NOMO-1 treated with DMSO at 0.1 percent for 48 hours (cell line): Measurements from ENCODE around the gene SLC26A9.
A peak's percentile ranks its signal among the peaks of the same experiment; 100 is the strongest.

Experiments
- DNase-seq: peaks from one replicate; lab custom pipeline; 2025; ENCODE audit not compliant: unreplicated experiment; lab: John Stamatoyannopoulos, UW

SLC26A9 gene

GRCh38 chr1:205974712-205975111 is 31.5 kb upstream of the SLC26A9 start:
- no peak for DNase-seq

GRCh38 chr1:205973377-205974232 is 30.3 kb upstream of the SLC26A9 start:
- no peak for DNase-seq

- DNase-seq: no peak
These were observed 29.4 kb upstream of the SLC26A9 start for GRCh38 chr1:205972491-205973168.

GRCh38 chr1:205972081-205972480 is 28.8 kb upstream of the SLC26A9 start:
- no peak for DNase-seq

GRCh38 chr1:205971082-205971481 is 27.8 kb upstream of the SLC26A9 start:
- no peak for DNase-seq

GRCh38 chr1:205970486-205970885 is 27.2 kb upstream of the SLC26A9 start:
- no peak for DNase-seq

GRCh38 chr1:205969229-205969628 is 26.0 kb upstream of the SLC26A9 start:
- no peak for DNase-seq

- DNase-seq: no peak
These were observed 24.5 kb upstream of the SLC26A9 start for GRCh38 chr1:205967554-205968335.

GRCh38 chr1:205965036-205965884 is 22.0 kb upstream of the SLC26A9 start:
- no peak for DNase-seq

- DNase-seq: no peak
These were observed 20.3 kb upstream of the SLC26A9 start for GRCh38 chr1:205963352-205964155.

- DNase-seq: no peak
These were observed 19.6 kb upstream of the SLC26A9 start for GRCh38 chr1:205962821-205963221.

GRCh38 chr1:205961991-205962820 is 18.9 kb upstream of the SLC26A9 start:
- DNase-seq: no peak

- no peak for DNase-seq
These were observed 18.1 kb upstream of the SLC26A9 start for GRCh38 chr1:205961405-205961804.

- no peak for DNase-seq
These were observed 16.5 kb upstream of the SLC26A9 start for GRCh38 chr1:205959789-205960188.

- no peak for DNase-seq
These were observed 12.2 kb upstream of the SLC26A9 start for GRCh38 chr1:205955499-205955898.

GRCh38 chr1:205954819-205955404 is 11.7 kb upstream of the SLC26A9 start:
- DNase-seq: no peak

- no peak for DNase-seq
These were observed 8.5 kb upstream of the SLC26A9 start for GRCh38 chr1:205951746-205952145.

GRCh38 chr1:205950826-205951549 is 7.7 kb upstream of the SLC26A9 start:
- peak; percentile 24 for DNase-seq
